Measurements from ENCODE around the gene ADARB2.

DNA sequence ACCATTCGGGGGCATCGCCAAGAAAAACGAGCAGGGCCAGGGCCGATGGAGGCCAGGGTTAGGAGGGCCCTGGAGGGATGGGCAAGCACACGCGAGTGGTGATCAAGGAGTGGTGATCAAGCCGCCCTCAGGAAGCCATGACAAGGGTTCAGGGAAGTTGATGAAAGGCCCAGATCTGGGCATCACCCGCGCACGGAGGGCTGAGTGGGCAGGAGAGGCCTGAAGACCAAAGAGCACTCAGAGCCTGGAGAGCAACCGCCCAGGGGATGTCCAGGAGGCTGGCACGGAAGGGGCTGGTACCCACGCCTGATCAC is 566.5 kb downstream of the ADARB2 start:
- TF ChIP-seq, protein P1, sequence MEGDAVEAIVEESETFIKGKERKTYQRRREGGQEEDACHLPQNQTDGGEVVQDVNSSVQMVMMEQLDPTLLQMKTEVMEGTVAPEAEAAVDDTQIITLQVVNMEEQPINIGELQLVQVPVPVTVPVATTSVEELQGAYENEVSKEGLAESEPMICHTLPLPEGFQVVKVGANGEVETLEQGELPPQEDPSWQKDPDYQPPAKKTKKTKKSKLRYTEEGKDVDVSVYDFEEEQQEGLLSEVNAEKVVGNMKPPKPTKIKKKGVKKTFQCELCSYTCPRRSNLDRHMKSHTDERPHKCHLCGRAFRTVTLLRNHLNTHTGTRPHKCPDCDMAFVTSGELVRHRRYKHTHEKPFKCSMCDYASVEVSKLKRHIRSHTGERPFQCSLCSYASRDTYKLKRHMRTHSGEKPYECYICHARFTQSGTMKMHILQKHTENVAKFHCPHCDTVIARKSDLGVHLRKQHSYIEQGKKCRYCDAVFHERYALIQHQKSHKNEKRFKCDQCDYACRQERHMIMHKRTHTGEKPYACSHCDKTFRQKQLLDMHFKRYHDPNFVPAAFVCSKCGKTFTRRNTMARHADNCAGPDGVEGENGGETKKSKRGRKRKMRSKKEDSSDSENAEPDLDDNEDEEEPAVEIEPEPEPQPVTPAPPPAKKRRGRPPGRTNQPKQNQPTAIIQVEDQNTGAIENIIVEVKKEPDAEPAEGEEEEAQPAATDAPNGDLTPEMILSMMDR (IDR thresholded peaks at IDR 0.05) = no peak
- TF ChIP-seq EP300 (IDR thresholded peaks at IDR 0.05) (no peak), POLR2A (IDR thresholded peaks at IDR 0.05; ENCODE audit: low read depth) (no peak), POLR2AphosphoS5 (IDR thresholded peaks at IDR 0.05) (no peak)

Data from esophagus muscularis mucosa (tissue), 4 donors.